Stimulated activated CD4-positive, alpha-beta T cell treated with anti-CD3 and anti-CD28 coated beads, TNF-alpha, amount 100 ng/mL, for 48 hours (primary cell): ENCODE data around the gene GPR21.

Experiments used
- DNase-seq, 3 donors: peaks; one replicate each; pipeline ENCODE4 v3.0.0-alpha.2; 2020; ENCODE audit warnings: low read depth in 3 of 3

GPR21 gene

DNA sequence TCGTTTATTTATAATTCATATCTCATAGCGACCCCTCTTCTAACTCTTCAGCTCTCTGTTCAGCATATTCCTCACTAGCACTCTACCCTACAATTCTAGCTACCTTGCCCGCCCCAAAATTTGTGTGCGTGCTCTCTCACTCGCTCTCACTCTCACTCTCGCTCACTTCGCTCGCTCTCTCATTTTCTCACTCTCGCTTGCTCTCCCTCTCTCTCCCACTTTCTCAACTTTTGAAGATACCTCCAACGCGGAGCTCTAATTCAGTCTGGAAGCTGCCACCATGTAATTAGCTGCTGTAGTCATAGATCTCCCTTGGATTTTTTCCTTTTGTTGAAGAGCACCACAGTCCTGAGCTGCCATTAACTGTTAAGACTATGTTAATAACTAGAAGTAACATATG, 30.4 kb downstream of the GPR21 start:
- no peak for DNase-seq

DNA sequence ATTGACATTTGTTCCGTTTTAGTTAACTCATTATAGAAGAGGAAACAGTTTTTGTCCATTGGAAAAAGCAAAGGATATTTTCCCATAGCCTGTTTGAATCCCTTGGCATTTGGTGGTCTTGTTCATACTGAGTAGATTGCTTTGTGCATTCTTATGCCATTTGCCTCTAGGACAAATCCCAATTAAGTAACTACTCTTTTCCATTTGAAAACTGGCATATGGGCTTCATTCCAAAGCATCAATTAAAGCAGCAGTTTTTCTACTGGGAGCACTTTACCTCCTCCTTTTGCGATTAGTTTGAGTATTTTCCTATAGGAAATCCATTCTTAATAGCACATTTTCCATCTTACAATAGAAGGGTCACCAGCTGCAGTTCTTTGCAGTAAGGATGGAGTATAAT, 31.2 kb downstream of the GPR21 start:
- no peak for DNase-seq

DNA sequence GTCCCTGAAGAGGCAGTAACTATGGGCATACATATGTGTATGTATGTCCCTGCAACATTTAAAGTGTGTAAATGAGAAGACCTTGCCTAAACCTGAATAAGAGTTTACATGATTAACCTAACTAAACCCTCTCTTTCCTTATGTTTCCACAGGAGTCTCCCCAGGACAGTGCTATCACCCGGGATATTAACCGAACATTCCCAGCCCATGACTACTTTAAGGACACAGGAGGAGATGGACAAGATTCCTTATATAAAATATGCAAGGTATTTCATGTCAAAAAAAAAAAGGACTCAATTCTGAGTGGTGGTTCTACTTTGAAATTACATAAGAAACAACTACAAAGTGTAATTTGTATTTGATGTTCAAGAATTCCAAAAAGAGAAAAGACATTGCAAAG, 31.7 kb downstream of the GPR21 start:
- no peak for DNase-seq

DNA sequence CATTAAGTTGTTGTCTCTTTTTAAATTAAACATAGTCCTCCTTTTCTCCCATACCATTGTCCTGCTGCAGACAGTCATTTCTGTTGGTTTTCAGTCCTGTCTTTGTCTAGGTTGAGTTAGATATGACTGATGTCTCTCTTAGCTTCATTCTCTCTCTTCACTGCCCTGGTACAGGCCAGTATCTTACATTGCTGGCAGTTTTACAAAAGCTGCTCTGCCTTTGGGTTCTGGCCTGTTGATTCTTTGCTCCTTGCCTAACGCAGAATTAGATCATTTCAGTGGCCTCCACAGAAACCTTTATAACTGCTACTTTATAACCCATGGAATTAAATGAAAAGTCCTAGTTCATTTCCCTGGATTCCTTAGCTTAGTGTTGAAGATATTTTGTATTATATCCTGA, 33.7 kb downstream of the GPR21 start:
- no peak for DNase-seq

DNA sequence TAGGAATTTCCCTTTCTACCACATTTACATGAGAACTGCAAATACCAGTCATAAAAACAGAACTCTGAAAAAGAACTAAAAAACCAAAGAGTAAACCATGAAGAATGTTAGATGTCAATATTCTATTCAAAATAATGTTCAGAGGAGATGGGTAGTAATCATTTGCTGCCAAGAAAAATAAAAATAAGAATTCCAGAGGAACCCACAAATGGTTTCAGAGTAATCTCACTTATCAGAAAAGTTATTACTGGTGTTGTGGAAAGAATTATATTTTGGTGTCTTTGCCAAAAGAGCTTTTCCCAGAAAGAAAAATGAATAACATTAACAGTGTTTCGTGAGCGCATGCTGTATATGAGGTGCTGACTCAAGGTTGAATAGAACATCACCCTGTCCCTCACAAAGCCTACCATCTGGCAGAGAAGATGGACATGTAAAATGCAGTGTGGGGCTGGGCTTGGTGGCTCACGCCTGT, 35.6 kb downstream of the GPR21 start:
- no peak for DNase-seq

DNA sequence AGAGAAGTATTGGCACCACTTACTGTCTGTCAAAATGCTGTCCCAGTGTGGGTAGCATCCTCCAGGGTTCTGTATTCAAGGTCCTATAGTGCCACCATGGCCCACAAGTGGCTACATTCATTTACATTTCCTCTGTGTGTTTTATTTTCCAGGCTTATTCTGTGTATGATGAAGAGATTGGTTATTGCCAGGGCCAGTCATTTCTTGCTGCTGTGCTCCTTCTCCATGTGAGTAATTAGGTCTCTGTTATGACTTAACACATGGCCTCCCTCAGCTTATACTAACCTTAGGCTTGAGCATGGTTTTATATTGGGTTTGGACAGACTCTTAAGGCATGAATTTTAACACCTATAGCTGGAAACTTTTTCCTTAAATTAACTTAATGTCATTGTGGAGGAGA, 36.7 kb downstream of the GPR21 start:
- DNase-seq = no peak

DNA sequence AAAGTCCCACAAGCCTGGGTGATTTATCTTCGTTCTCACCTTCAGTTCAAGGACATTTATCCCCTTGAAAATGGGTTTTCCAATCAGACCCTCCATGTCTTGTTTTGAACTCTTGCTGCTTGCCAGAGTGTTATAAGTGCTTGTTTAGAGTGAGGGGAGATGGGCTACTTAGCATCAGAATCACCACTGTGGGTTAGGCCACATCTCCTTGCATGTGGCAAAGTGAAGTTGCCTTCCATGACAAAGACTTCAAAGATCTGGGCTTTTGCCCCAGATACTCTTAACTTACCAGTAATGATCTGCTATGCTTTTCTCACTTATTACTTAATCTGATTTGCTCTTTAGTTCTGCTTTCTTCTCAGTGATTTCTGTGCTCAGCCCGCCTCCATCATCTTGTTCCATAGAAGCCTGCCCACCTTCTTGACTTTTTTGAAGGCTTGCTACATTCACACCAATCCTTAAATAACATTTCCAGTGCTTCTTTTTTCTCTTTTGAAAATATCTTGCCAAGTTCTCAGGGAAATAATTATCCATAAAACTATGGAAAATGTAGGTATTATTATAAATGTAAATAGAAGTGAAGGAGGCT, 39.0 kb downstream of the GPR21 start:
- no peak for DNase-seq

DNA sequence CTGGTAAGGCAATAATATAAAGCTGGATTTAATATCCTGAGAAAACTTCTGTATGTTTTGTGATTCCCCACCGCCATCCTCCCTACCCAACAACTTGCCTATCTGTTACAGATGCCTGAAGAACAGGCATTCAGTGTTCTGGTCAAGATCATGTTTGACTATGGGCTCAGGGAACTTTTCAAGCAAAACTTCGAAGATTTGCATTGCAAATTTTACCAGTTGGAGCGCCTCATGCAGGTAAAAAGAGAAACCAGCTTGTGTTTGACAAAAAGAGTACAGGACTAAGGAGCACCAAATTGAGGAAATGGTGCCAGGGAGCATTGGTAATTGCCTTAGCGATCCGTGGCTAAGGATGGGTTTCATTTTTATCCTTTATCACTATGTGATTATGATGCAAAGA, 40.0 kb downstream of the GPR21 start:
- no peak for DNase-seq

DNA sequence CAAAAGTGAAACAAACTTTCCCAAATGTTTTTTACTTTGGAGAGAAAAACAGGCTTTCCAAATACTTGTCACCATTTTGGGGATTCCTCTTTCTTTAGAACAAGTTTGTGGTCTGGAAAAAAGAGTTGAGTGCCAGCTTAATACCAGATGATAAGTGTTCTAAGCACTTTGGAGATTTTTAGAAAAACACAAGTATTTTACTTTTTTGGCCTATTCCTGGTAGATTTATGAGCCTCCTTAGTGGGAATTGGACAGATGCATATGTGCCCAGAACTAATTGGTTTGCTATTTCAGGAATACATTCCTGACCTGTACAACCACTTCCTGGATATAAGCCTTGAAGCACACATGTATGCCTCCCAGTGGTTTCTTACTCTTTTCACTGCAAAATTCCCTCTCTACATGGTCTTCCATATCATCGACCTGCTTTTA, 40.5 kb downstream of the GPR21 start:
- DNase-seq = no peak

DNA sequence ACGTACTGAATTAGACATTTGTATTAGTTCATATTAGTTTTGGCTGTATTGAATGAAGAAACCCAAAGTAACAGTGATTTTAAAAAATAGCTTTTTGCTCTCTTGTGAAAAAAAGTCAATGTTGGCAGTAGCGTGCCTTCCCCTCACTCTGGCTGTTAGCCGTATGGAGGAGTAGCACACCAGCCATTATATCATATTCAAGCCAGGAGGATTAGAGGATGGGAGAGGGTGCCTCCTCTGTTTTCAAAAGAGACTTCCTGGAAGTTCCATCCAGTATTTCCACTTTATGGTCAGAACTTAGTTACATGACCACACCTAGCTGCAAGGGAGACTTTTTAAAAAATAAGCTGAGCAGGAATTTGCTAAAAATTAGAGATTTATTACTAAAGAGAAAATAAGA, 41.2 kb downstream of the GPR21 start:
- DNase-seq = no peak

DNA sequence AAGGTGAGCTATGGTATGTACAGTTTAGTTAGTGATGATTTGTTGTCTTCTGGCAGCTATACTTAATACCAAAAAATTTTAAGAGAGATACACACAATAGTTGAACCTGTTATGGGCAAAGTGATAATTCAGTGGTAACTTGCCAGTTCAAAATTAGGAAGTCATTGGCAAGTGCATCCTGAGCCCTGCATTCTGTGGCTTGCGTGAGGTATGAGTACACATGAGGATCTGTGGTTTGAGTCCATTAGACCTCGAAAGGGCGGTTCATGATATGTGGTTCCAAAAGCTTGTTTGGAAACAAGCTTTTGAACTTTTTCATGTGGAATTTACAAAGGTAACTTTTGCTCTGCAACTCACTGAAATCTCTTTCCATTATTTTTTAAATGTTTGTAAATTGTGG, 47.0 kb downstream of the GPR21 start:
- no peak for DNase-seq

DNA sequence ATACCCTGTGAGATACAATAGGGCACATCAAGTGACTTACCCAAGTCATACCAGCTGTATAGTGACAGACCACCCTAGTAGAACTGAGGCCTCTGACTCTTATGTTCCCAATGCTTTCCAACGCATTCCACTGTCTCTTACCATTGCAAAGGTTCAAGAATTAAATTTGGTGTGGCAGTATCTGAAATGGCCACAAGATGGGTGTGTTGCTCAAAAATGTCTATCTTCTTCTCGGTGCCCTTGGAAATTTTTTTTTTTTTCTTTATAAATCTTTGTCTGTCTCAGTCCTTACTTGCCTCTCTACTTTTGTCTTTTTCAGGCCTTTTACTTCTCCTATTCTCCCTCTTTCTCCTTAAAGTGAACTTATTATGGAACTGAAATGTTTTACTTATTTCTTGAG, 48.4 kb downstream of the GPR21 start:
- no peak for DNase-seq

DNA sequence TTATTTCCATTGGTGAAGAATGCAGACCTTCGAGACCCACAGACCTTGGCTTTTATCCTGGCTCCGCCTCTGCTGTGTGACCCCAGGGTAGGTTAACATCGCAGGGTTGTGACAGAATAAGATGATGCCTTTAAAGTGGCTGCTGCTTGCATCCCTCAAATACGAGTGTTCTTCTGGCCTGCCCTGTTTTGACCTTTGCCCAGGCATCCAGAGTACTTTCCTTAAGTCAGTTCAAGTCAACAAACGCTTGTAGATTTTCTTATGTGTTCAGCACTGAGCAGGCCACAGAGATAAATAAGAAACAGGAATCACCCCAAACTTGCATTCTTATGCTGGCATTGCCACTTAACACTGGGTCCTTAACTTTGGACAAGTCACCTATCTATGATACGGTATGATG, 50.2 kb downstream of the GPR21 start:
- DNase-seq = no peak

DNA sequence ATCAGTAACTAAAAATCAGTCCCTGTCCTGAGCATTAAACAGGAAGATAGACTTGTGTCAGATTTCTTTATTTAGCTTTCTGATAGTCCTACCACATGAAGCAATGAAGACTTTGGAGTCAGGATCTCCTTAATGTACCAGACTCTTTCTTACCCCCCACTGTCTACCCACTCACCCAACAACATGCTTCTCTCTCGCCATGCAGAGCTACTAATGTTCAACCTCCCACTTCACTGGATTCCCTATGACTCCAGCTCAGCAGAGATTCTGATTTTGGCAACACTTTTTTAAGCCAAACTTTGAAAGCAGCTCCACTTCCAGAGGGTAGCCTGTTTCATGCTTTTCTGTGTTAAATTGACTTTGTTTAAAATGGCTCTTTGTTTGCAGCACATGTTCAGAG, 50.8 kb downstream of the GPR21 start:
- no peak for DNase-seq
